Measurements from ENCODE around the gene SCARB2.

The SCARB2 gene

DNA sequence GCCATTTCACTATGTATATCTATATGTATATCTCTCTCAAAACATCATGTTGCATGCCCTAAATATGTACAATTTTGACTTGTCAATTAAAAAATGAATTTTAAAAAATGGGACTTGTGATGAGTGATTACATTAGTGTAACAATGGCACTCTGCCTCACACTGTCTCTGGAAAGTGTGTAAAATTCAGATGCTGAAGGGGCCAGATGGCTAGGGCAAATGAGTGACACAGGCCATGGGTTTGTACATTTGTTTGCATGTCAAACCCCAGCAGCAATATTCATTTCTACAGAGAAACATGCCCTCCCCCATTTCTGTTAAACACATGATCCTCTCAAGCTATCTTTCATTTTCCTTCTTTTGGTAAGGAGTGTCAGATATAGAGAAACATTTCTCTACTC lies 8.1 kb downstream of the SCARB2 start:
- DNase-seq, result no peak
- in situ Hi-C loops (cut with HindIII; ENCODE audit: low pct_ligation_motif_present, low pct_unique_long_range_greater_than_20kb, low sequenced_read_pairs), result no loop called here

DNA sequence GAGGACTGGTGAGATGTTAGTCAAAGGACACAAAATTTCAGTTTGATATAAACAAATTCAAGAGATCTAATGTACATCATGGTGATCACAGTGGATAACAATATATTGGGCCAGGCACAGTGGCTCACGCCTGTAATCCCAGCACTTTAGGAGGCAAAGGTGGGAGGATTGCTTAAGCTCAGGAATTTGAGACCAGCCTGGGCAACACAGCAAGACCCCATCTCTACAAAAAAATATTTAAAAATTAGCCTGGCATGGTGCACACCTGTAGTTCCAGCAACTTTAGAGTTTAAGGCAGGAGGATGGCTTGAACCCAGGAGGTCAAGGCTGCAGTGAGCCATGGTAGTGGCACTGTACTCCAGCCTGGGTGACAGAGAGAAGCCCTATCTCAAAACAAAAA lies 8.7 kb downstream of the SCARB2 start:
- in situ Hi-C loops (cut with HindIII; ENCODE audit: low pct_ligation_motif_present, low pct_unique_long_range_greater_than_20kb, low sequenced_read_pairs), result no loop called here
- DNase-seq, result no peak

DNA sequence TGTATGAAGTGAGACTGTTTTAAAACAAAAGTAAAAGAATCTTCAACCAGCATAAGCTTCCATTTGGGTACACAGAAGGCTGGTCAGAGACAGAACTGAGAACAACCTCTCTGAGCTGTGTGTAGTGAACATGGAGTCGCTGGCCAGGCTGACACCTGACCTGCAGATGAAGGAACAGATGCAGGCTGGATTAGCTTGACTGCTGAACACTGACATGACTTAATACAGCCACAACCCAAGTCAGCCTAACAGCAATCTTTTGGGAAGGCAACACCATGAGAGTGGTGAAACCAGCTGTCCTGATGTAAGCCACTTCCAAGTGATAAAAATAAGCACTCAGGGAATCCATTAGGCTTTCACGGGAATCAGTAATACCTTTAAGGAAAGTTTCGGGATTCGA lies 10.1 kb downstream of the SCARB2 start:
- DNase-seq, result no peak
- in situ Hi-C loops (cut with HindIII; ENCODE audit: low pct_ligation_motif_present, low pct_unique_long_range_greater_than_20kb, low sequenced_read_pairs), result no loop called here

DNA sequence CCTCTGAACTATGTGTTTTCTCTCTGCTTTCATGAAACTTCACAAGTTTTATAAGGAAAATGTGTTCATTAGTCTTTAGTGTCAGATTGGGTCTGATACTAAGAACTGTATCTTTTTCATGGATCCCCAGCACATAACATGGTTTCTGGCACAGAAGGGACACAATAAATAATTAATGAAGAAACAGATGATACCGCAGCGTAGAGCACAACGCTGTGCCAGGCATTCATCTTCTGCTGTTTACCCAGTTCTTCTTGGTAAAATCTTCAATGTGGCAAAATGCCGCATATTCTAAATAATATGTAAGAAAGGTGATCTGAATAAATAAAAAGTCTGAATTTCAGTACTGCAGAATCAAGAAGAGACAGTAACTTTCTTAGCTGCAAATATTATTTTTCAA lies 12.3 kb downstream of the SCARB2 start:
- in situ Hi-C loops (cut with HindIII; ENCODE audit: low pct_ligation_motif_present, low pct_unique_long_range_greater_than_20kb, low sequenced_read_pairs), result no loop called here
- DNase-seq, result no peak

DNA sequence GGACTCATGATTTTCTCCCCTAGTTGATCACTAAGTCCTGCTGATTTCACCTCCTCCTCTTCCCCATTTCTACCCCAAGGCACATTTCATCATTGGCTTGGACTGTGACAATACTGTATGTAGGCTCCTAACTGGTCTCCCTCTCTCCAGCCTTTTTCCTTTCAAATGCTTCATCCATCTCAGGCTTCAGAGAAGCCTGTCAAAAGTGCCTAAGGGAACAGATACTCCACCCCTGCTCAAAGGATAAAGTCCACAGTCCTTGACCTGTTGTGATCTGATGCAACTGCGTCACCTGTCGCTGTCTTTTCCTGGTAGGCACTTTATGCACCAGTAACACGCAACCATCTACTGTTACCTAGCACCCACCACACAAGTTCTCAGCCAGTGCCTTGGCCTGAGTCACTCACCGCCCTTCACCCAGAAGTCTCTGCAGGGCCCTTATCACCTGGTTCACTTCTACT lies 12.8 kb downstream of the SCARB2 start:
- in situ Hi-C loops (cut with HindIII; ENCODE audit: low pct_ligation_motif_present, low pct_unique_long_range_greater_than_20kb, low sequenced_read_pairs), result no loop called here
- no peak for DNase-seq

DNA sequence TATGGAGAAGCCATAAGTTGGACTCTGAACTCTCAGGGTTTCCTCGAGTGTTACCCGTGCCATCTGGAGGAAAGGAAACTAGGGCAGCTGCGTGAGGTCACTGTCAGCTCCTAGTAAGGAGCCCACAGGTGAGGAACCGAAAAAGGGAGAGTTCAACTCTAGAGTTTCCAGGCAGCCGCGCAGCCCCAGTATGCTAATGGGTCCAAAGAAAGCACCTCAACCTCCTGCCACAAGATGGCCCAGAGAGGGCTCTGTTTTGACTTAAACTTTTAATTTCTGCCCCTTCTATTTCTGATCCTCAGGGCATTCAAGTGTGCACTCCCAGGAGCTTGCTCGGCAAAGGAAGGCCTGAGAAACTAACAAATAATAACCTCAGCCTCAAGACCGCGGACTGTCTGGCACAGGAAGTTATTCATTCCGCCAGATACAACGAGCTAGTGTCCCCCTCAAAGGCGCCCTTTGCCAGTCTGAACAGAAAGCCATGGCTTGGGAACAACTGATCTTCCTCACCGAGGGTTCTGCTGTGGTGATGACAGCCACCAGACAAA lies 13.9 kb downstream of the SCARB2 start:
- in situ Hi-C loops (cut with HindIII; ENCODE audit: low pct_ligation_motif_present, low pct_unique_long_range_greater_than_20kb, low sequenced_read_pairs), result no loop called here
- DNase-seq, result no peak

DNA sequence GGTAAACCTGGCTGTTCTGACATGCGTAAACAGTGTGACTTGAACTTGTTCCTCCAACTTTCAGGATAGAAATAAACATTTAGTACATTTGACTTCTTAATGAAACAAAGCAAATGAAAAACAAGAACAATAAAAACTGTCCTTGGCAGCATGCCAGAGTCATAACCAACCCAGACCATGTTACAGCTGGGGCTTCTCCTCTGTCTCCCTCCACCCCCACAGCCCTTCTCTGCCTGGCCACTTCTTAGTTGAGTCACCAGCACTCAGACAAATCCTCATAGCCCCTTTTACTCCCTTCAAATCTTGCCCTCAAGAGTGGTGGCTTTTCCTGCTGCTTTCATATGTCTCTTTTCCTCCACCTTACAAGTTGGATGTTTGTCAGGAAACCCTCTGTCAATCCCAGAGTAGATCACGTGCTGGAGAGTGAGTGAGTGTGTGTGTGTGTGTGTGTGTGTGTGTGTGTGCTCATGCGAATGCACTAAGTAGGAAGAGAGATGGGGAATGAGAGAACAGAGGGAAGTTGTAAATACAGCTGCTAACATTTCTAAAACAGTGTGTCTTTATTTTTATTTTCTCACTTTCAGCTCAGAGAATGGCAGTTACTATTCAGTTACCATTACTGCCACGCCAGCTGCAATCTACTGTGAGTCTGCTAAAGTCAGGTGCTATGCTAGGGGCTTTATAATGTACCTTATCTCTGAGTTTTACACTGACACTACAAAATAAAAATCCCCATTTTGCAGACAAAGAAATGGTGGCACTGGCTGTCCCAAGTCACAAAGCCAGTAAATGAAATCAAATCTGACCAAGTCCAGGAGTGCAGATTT lies 15.0 kb downstream of the SCARB2 start:
- DNase-seq, result peak; percentile 28
- in situ Hi-C loops (cut with HindIII; ENCODE audit: low pct_ligation_motif_present, low pct_unique_long_range_greater_than_20kb, low sequenced_read_pairs), result no loop called here

DNA sequence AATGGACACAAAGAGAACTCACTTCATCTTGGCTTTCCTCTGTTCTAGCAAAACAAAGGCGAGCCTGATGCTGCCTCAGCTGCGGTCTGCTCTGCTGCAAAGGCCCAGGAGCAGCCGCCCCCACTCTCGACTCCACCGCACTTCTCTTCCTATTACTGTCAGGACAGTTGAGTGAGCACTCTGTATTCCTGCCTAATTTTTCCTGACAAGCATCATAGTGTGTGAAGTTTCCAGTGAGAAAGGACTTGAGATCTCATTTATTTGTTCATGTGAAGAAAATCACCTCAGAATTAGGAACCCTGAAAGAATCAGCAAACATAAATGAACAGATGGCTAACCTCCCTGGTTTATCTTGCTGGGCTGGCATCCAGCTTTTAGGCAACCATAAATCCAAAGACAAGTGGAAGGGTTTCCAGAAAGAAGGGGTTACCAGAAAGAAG lies 15.6 kb downstream of the SCARB2 start:
- in situ Hi-C loops (cut with HindIII; ENCODE audit: low pct_ligation_motif_present, low pct_unique_long_range_greater_than_20kb, low sequenced_read_pairs), result no loop called here
- no peak for DNase-seq

DNA sequence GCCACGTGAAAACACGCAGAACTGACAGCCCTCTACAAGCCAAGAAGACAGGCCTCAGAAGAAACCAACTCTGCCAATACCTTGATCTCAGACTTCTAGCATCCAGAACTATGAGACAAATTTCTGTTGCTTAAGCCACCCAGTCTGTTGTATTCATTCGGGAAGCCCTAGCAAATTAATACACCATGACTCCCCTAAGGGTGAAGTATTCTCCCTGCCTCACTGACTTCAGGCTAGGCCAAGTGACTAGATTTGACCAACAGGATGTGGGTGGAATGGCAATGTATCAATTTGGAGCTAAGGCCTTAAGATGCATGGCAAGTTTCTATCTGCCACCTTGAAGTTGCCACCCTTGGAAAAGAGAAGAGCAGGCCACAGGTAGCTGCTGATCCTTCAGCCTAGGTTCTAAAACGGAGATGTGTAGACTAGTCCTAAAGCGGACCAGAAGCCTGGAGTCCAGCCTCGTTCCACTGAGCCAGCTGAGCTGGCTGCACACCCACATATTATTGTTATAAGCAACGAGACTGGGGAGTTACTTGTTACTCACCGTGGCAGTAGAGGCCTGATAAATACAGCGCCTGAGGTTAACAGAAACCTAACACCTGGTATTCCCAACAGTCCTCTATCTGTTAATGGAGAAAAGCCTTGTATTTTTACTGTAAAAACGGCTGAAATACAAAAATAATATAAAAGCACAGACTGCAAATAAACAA lies 16.4 kb downstream of the SCARB2 start:
- peak; percentile 8 for DNase-seq
- in situ Hi-C loops (cut with HindIII; ENCODE audit: low pct_ligation_motif_present, low pct_unique_long_range_greater_than_20kb, low sequenced_read_pairs), result no loop called here

DNA sequence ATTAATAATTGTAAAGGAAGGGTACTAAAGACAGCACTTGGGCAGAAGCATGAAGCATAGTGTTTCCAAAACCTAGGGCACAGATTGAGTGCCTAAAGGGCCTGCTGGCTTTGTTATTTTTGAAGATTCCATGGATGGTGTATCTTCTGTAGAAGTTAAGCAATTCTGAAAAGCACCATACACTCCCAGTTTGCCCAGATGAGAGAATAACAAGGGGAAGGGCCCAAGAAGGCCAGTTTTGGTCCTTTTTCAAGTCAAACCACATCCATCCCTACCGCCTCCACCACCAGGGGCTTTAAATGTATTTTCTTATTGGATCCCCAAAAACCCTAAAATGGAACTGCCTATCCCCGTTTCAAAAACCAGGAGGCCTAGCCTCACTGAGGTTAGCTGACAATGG lies 17.2 kb downstream of the SCARB2 start:
- DNase-seq, result no peak
- in situ Hi-C loops (cut with HindIII; ENCODE audit: low pct_ligation_motif_present, low pct_unique_long_range_greater_than_20kb, low sequenced_read_pairs), result no loop called here

DNA sequence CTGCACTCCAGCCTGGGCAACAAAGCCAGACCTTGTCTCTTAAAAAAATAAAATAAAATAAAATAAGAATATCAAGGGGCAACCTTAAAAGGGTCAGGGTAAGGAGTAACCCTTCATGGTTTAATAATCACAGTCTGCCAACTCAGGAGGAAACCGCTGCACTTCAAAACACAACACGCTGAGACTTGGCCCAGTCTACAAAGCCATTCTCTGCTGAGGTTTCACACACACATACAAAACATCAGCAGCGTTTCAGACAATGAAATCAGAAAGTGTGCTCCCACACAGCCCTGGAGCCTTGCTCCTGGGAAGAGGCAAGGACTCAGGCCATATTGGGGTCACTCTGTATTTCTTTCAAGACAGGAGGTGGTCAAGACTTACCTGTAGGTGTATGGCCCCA lies 18.3 kb downstream of the SCARB2 start:
- in situ Hi-C loops (cut with HindIII; ENCODE audit: low pct_ligation_motif_present, low pct_unique_long_range_greater_than_20kb, low sequenced_read_pairs), result no loop called here
- DNase-seq, result no peak

DNA sequence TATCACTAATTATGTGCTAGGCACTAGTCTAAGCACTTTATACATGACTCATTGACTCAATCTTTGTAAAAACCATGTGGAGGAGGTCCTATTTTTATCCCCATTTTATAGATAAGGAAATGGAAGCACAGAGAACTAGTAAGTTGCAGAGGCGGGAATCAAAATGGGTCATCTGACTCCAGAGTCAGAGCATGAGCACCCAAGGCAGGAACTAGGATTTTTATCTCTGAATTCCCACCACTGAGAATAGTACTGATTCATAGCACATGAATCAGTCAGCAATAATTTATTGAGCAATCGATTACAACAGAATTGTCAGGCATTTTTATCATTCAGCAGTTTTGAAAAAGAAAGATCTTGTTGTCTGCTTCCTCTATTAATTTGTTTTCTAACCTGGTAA lies 19.3 kb downstream of the SCARB2 start:
- DNase-seq, result peak; percentile 19
- in situ Hi-C loops (cut with HindIII; ENCODE audit: low pct_ligation_motif_present, low pct_unique_long_range_greater_than_20kb, low sequenced_read_pairs), result no loop called here

DNA sequence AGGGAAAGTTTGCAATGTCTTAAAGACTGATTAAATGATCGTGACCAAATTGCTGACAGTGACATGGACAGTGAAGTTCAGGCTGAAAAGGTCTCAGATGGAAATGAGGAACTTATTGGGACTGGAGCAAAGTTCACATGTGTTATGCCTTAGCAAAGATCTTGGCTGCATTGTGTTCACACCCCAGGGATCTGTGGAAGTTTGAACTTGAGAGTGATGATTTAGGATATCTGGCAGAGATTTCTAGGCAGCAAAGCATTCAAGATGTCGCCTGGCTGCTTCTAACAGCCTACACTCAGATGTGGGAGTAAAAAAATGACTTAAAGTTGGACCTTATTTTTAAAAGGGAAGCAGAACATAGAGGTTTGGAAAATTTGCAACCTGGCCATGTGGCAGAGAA lies 21.4 kb downstream of the SCARB2 start:
- in situ Hi-C loops (cut with HindIII; ENCODE audit: low pct_ligation_motif_present, low pct_unique_long_range_greater_than_20kb, low sequenced_read_pairs), result no loop called here

DNA sequence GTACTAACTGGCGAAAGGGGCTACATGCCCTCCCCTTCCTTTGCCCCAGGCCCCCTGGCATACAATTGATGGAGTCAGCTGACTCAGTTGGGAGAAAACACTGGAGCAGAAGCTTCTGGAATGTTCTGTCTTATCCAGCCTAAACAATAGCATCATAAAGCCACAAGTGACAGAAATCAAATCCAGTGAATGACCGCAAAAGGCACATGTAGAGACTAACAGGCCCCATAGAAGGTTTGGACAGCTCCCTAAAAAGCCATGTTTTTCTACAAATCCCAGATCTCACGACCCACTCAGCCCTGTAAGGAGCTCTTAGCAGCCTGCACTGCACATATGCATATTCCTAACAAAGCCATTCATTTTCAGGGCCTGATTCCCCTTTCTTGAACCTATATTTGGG lies 25.1 kb downstream of the SCARB2 start:
- in situ Hi-C loops (cut with HindIII; ENCODE audit: low pct_ligation_motif_present, low pct_unique_long_range_greater_than_20kb, low sequenced_read_pairs), result no loop called here
- no peak for DNase-seq

More for the DNA sequence above, 21.4 kb downstream of the SCARB2 start:
- DNase-seq, result no peak

DNA sequence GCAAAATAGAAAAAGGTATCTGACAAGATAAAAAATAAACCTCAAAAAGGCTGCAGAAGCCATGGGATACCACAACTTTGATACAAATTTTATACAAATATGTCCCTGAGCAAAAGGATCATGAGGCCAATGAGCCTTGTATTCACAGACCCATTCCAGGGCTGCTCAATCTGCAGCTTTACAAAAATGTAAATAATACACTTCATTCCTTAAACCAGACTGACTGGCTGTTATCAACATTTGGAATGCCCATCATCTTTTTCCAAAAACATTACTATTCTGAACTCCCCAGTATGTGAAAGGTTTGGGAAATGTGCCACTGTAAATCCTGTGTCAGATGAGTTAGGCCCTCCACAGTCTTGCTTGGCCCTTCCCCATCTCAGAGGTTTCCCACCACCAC lies 25.5 kb downstream of the SCARB2 start:
- in situ Hi-C loops (cut with HindIII; ENCODE audit: low pct_ligation_motif_present, low pct_unique_long_range_greater_than_20kb, low sequenced_read_pairs), result no loop called here
- no peak for DNase-seq

DNA sequence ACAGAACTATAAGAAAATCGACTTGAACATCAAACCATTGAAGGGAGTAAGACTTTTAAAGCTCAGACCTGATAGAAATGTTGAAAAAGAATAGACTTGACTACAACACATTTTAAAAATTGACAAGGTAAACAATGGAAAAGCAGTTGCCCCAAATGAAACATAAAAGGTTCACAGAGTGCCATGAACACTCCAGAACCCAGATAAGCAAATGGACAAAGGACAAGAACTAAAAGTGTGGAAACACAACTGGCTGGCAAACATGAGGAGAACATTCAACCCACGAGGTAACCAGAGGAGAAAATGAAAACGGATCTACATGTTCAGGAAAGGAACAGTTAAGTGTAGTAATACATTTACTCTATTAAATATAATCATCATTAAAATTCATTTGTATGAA lies 26.5 kb downstream of the SCARB2 start:
- in situ Hi-C loops (cut with HindIII; ENCODE audit: low pct_ligation_motif_present, low pct_unique_long_range_greater_than_20kb, low sequenced_read_pairs), result no loop called here
- no peak for DNase-seq

DNA sequence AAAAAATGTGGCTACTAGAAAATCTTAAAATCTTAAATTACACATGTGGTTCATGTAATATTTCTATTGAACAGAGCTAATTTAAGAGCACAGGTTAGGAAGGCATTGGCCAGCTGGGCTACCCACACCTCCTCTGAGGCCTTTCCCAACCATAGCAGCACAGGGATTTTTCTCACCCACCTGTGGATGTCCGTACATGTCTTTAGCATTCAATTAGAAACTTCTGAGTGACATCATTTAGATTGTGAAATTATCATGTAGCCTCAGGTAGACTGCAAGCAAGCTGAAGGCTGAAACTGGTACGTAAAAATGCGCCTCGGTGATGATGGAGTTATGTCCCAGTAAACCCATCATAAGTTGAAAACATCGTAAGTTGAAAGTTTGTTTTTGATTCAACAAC lies 31.2 kb downstream of the SCARB2 start:
- no peak for DNase-seq
- in situ Hi-C loops (cut with HindIII; ENCODE audit: low pct_ligation_motif_present, low pct_unique_long_range_greater_than_20kb, low sequenced_read_pairs), result no loop called here

DNA sequence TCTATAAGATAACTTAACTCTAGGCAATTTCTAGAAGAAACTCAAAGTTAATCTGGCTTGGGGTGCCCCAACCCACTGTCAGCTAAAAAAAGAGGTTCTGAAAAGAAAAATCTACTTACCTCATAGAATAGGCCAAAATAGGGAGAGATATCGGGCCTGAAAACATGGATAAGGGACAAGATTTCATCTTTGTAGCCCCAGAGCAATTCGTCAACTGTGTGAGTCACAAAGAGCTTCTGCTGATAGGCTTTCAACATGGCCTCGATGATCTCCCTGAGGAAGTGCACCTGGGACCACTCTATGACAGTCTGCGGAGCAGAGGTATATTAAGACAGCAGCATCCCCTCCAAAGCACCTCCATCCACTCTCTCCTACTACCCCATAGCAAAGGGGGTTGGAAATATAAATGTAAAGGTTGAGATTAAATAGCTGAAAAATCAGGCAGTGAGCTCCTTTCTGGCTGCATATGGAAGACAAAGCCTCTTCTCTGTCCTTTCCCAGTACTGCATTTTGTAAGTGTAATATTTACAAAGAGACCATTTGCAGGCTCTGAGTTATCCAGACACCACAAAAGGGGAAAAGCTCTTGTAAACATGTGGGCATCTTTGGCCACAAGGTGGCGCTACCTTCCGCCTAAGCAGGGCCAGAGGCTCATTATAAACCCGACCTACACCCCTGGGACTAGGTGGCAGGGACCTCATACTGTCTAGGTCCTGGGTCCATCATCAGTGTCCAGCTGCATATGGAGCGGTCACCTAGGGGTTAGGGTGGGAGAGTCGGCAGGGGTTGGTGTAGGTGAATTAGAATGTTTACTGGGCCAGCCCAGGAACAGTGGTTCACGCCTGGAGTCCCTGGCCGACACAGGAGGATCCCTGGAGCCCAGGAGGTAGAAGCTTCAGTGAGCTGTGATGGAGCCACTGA lies 34.0 kb downstream of the SCARB2 start:
- in situ Hi-C loops (cut with HindIII; ENCODE audit: low pct_ligation_motif_present, low pct_unique_long_range_greater_than_20kb, low sequenced_read_pairs), result no loop called here
- peak; percentile 72 for DNase-seq

DNA sequence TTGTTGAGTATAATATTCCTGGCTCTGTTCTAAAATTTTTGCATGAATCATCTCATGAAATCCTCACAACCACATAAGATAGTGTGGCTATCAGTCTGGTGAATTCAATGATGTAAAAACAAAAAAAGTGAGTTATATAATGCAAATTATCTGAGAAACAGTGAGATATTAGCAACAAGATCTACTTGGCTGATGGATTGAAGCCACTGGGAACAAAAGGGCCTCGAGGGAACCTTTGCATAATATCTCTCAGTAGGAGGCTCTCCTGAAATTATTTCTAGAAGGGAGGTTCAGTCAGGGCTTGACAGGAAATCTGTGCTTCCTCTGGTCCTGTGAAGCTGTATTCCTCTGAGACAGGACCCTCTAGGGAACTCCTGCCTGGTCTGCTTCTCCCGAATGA lies 35.3 kb downstream of the SCARB2 start:
- no peak for DNase-seq
- in situ Hi-C loops (cut with HindIII; ENCODE audit: low pct_ligation_motif_present, low pct_unique_long_range_greater_than_20kb, low sequenced_read_pairs), result no loop called here
